OCI-LY3 (cell line): ENCODE results near the gene SLC9A2.
A peak's percentile ranks its signal among the peaks of the same experiment; 100 is the strongest.

Experiments
- CTCF ChIP-seq: fragments of 200-600, 300-600 bp; sonication (generic); IDR thresholded peaks from 2 replicates; pipeline ENCODE4 v1.5.1; 2014; ENCODE audit warnings: antibody characterized with exemption, low read length, low read depth
- EZH2phosphoT487 ChIP-seq: fragments of 200-600 bp; shearing (Covaris generic); IDR thresholded peaks from 2 replicates; pipeline ENCODE4 v1.6.1; 2018; ENCODE audit warnings: antibody characterized with exemption, mixed run types, low read depth

GRCh38 chr2:102615620-102616436 lies 3.5 kb upstream of the SLC9A2 start:
- TF ChIP-seq CTCF (peak; percentile 93), EZH2phosphoT487 (no peak)
